NCI-H146 (cell line): ENCODE data around the gene SLC22A6.
A peak's percentile ranks its signal among the peaks of the same experiment; 100 is the strongest.
"Not testable (repeated sequence)": the region's sequence is repeated elsewhere in the genome, so short reads cannot be mapped to it uniquely, and the experiment has no call there.

Source experiments
- DNase-seq: peaks from one replicate; lab custom pipeline; 2025; lab: John Stamatoyannopoulos, UW

The SLC22A6 gene

GRCh38 chr11:62985041-62985750, 429 bp upstream of the SLC22A6 start:
- no peak for DNase-seq

- no peak for DNase-seq
These were observed 1.1 kb downstream of the SLC22A6 start for GRCh38 chr11:62983536-62984199.

GRCh38 chr11:62981743-62982142, 3.0 kb downstream of the SLC22A6 start:
- DNase-seq, result no peak

GRCh38 chr11:62980133-62980760, 4.5 kb downstream of the SLC22A6 start:
- DNase-seq, result no peak

GRCh38 chr11:62976109-62976508, 8.7 kb downstream of the SLC22A6 start:
- no peak for DNase-seq

- DNase-seq, result no peak
These were observed 9.8 kb downstream of the SLC22A6 start for GRCh38 chr11:62974848-62975522.

- DNase-seq, result no peak
These were observed 19.2 kb downstream of the SLC22A6 start for GRCh38 chr11:62965574-62965973.

GRCh38 chr11:62962391-62962790, 22.4 kb downstream of the SLC22A6 start:
- no peak for DNase-seq

GRCh38 chr11:62961017-62961570, 23.7 kb downstream of the SLC22A6 start:
- DNase-seq, result no peak

- no peak for DNase-seq
These were observed 25.3 kb downstream of the SLC22A6 start for GRCh38 chr11:62959422-62959980.

GRCh38 chr11:62958547-62959421, 26.0 kb downstream of the SLC22A6 start:
- no peak for DNase-seq

GRCh38 chr11:62957147-62957546, 27.6 kb downstream of the SLC22A6 start:
- DNase-seq, result no peak

- no peak for DNase-seq
These were observed 30.3 kb downstream of the SLC22A6 start for GRCh38 chr11:62954478-62954877.

GRCh38 chr11:62953811-62954210, 31.0 kb downstream of the SLC22A6 start:
- DNase-seq, result no peak

- DNase-seq, result no peak
These were observed 35.9 kb downstream of the SLC22A6 start for GRCh38 chr11:62948765-62949320.

- DNase-seq, result not testable (repeated sequence)
These were observed 39.2 kb downstream of the SLC22A6 start for GRCh38 chr11:62945538-62945937.

- not testable (repeated sequence) for DNase-seq
These were observed 47.2 kb downstream of the SLC22A6 start for GRCh38 chr11:62937528-62937927.

GRCh38 chr11:62934496-62934785, 50.3 kb downstream of the SLC22A6 start:
- no peak for DNase-seq

- DNase-seq, result no peak
These were observed 50.8 kb downstream of the SLC22A6 start for GRCh38 chr11:62933750-62934495.

GRCh38 chr11:62933285-62933684, 51.5 kb downstream of the SLC22A6 start:
- peak; percentile 20 for DNase-seq
